ENCODE data around the gene CLTB.
"Not testable (repeated sequence)": the region's sequence is repeated elsewhere in the genome, so short reads cannot be mapped to it uniquely, and the experiment has no call there.

The CLTB gene

DNA sequence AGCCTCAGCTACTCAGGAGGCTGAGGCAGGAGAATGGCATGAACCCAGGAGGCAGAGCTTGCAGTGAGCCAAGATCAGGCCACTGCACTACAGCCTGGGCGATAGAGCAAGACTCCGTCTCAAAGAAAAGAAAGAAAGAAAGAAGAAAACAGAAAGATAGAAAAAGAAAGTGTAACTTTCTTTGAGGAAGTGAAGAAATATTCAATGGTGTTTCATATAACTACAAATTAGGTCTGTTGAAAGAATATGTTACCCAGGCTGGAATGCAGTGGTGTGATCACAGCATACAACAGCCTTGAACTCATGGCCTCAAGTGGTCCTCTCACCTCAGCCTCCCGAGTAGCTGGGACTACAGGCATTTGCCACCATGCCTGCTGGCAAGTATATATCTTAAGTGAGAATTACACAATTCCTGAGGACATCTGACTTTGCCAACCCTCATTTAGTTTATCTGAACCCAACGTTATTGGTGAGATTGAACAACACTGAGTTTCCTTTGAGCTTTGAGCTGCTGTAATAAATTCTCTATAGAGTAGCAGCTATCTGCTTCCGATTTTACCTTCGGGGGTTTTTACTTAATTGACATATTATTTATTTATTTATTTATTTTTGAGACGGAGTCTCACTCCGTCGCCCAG, 29.8 kb upstream of the CLTB start:
- Histone ChIP-seq H3F3A (ENCODE audit: control insufficient read depth, insufficient read depth) (no peaks in the 10 kb centered on the region), H3K27ac (ENCODE audit: low read depth, low read length) (no peak overlapping the region), H3K9me2 (replicated peaks; ENCODE audit: control insufficient read depth, low read length) (no peaks in the 10 kb centered on the region), H4K20me1 (ENCODE audit: control insufficient read depth, insufficient read depth, low read depth, low read length) (no peaks in the 10 kb centered on the region), H3K4me1 (ENCODE audit: control insufficient read depth, low read length) (peaks cover 19% of the 10 kb centered on the region), H3K27me3 (ENCODE audit: control insufficient read depth, low read length) (peaks cover 17% of the 10 kb centered on the region), H3K36me3 (ENCODE audit: control insufficient read depth, low read length) (peaks cover 6% of the 10 kb centered on the region), H3K4me2 (ENCODE audit: low read length) (no peak overlapping the region), H3K4me3 (ENCODE audit: low read length) (no peak overlapping the region), H3K79me2 (ENCODE audit: control insufficient read depth, low read length) (peaks cover 33% of the 10 kb centered on the region), H3K9me3 (ENCODE audit: control insufficient read depth, insufficient read depth, low read length) (no peaks in the 10 kb centered on the region)
- TF ChIP-seq, protein P1, sequence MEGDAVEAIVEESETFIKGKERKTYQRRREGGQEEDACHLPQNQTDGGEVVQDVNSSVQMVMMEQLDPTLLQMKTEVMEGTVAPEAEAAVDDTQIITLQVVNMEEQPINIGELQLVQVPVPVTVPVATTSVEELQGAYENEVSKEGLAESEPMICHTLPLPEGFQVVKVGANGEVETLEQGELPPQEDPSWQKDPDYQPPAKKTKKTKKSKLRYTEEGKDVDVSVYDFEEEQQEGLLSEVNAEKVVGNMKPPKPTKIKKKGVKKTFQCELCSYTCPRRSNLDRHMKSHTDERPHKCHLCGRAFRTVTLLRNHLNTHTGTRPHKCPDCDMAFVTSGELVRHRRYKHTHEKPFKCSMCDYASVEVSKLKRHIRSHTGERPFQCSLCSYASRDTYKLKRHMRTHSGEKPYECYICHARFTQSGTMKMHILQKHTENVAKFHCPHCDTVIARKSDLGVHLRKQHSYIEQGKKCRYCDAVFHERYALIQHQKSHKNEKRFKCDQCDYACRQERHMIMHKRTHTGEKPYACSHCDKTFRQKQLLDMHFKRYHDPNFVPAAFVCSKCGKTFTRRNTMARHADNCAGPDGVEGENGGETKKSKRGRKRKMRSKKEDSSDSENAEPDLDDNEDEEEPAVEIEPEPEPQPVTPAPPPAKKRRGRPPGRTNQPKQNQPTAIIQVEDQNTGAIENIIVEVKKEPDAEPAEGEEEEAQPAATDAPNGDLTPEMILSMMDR (IDR thresholded peaks at IDR 0.05; ENCODE audit: low read depth, low read length, poor library complexity, severe bottlenecking) = no peak
- no peak for TF ChIP-seq EZH2phosphoT487 (IDR thresholded peaks at IDR 0.05; ENCODE audit: borderline replicate concordance, low read length)

DNA sequence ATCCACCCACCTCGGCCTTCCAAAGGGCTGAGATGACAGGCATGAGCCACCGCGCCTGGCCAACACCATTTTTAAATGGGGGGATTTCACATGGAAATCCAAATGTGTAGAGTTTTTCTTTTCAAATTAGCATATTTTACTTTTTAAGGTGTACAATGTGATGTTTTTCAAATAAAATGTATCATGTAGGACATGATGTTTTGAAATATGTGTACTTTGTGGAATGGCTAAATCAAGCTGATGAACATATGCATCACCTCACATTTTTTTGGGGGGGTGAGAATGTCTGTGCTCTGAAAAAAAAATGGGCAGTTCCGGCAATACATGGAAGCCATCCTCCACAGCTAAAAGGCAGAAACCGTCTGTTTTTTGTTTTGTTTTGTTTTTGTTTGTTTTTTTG, 28.4 kb upstream of the CLTB start:
- Histone ChIP-seq H3F3A (ENCODE audit: control insufficient read depth, insufficient read depth) (no peaks in the 10 kb centered on the region), H3K27ac (ENCODE audit: low read depth, low read length) (no peak overlapping the region), H3K9me3 (ENCODE audit: control insufficient read depth, insufficient read depth, low read length) (no peaks in the 10 kb centered on the region), H3K79me2 (ENCODE audit: control insufficient read depth, low read length) (peaks cover 19% of the 10 kb centered on the region), H3K9me2 (replicated peaks; ENCODE audit: control insufficient read depth, low read length) (no peaks in the 10 kb centered on the region), H3K4me3 (ENCODE audit: low read length) (no peak overlapping the region), H4K20me1 (ENCODE audit: control insufficient read depth, insufficient read depth, low read depth, low read length) (no peaks in the 10 kb centered on the region), H3K36me3 (ENCODE audit: control insufficient read depth, low read length) (peaks cover 6% of the 10 kb centered on the region), H3K27me3 (ENCODE audit: control insufficient read depth, low read length) (peaks cover 17% of the 10 kb centered on the region), H3K4me1 (ENCODE audit: control insufficient read depth, low read length) (peaks cover 15% of the 10 kb centered on the region), H3K4me2 (ENCODE audit: low read length) (no peak overlapping the region)
- TF ChIP-seq EZH2phosphoT487 (IDR thresholded peaks at IDR 0.05; ENCODE audit: borderline replicate concordance, low read length) = no peak

DNA sequence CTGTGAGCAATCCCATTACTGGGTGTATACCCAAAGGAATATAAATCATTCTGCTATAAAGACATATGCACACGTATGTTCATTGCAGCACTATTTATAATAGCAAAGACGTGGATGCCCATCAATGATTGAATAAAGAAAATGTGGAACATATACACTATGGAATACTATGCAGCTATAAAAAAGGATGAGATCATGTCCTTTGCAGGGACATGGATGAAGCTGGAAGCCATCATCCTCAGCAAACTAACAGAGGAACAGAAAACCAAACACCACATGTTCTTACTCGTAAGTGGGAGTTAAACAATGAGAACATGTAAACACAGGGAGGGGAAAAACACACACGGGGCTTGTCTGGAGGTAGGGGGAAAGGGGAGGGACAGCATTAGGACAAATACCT, 26.6 kb upstream of the CLTB start:
- H3K27me3 ChIP-seq (ENCODE audit: control insufficient read depth, low read length) = peaks cover 17% of the 10 kb centered on the region
- not testable (repeated sequence) for H3K9me3 ChIP-seq (ENCODE audit: control insufficient read depth, insufficient read depth, low read length); H3K27ac ChIP-seq (ENCODE audit: low read depth, low read length); H3F3A ChIP-seq (ENCODE audit: control insufficient read depth, insufficient read depth); H3K36me3 ChIP-seq (ENCODE audit: control insufficient read depth, low read length); H4K20me1 ChIP-seq (ENCODE audit: control insufficient read depth, insufficient read depth, low read depth, low read length); H3K4me1 ChIP-seq (ENCODE audit: control insufficient read depth, low read length); H3K4me3 ChIP-seq (ENCODE audit: low read length); H3K9me2 ChIP-seq (replicated peaks; ENCODE audit: control insufficient read depth, low read length); H3K4me2 ChIP-seq (ENCODE audit: low read length); H3K79me2 ChIP-seq (ENCODE audit: control insufficient read depth, low read length)

DNA sequence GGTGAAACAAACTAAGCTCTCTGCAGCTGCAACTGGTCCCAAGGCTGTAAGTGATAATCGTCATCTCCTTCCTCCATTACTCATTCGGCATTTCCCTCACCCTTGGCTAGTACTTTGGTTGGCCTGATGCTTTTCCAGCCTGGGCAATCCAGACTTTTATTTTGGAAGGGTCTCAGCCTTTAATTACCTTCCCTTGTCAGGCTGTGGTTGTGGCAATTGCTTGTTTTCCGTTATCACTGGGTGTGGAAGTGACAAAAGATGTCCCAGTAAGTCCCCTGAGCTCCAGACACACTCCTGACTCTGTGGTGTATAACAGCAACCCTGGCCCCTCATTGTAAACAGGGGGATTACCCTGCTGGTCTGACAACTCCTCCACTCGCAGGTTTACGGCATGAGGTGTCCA, 25.6 kb upstream of the CLTB start:
- Histone ChIP-seq H3K27ac (ENCODE audit: low read depth, low read length) (no peak overlapping the region), H3K9me3 (ENCODE audit: control insufficient read depth, insufficient read depth, low read length) (no peaks in the 10 kb centered on the region), H3K27me3 (ENCODE audit: control insufficient read depth, low read length) (peaks cover 12% of the 10 kb centered on the region), H3K79me2 (ENCODE audit: control insufficient read depth, low read length) (no peaks in the 10 kb centered on the region), H3K9me2 (replicated peaks; ENCODE audit: control insufficient read depth, low read length) (no peaks in the 10 kb centered on the region), H3K4me1 (ENCODE audit: control insufficient read depth, low read length) (peaks cover 2% of the 10 kb centered on the region), H3K36me3 (ENCODE audit: control insufficient read depth, low read length) (no peaks in the 10 kb centered on the region), H3K4me2 (ENCODE audit: low read length) (no peak overlapping the region), H3F3A (ENCODE audit: control insufficient read depth, insufficient read depth) (no peaks in the 10 kb centered on the region), H3K4me3 (ENCODE audit: low read length) (no peak overlapping the region), H4K20me1 (ENCODE audit: control insufficient read depth, insufficient read depth, low read depth, low read length) (no peaks in the 10 kb centered on the region)
- TF ChIP-seq EZH2phosphoT487 (IDR thresholded peaks at IDR 0.05; ENCODE audit: borderline replicate concordance, low read length) = no peak
- TF ChIP-seq, protein P1 (IDR thresholded peaks at IDR 0.05; ENCODE audit: low read depth, low read length, poor library complexity, severe bottlenecking) = no peak
